COR-L47 (cell line): ENCODE data around the gene MXI1.
A peak's percentile ranks its signal among the peaks of the same experiment; 100 is the strongest.

Source experiments
- DNase-seq: peaks from one replicate; lab custom pipeline; 2025; lab: John Stamatoyannopoulos, UW

Gene MXI1

GRCh38 chr10:110215286-110216170 lies 8.1 kb downstream of the MXI1 start:
- no peak for DNase-seq

- DNase-seq = no peak
Measured at GRCh38 chr10:110216240-110216639, 8.8 kb downstream of the MXI1 start.

- no peak for DNase-seq
Measured at GRCh38 chr10:110216942-110217661, 9.7 kb downstream of the MXI1 start.

GRCh38 chr10:110217662-110218008 lies 10.2 kb downstream of the MXI1 start:
- DNase-seq = no peak

GRCh38 chr10:110218632-110219031 lies 11.2 kb downstream of the MXI1 start:
- no peak for DNase-seq

GRCh38 chr10:110219884-110220283 lies 12.5 kb downstream of the MXI1 start:
- DNase-seq = no peak

GRCh38 chr10:110220398-110220797 lies 13.0 kb downstream of the MXI1 start:
- DNase-seq = no peak

GRCh38 chr10:110221044-110221720 lies 13.8 kb downstream of the MXI1 start:
- DNase-seq = no peak

GRCh38 chr10:110221721-110222261 lies 14.4 kb downstream of the MXI1 start:
- DNase-seq = no peak

- no peak for DNase-seq
Measured at GRCh38 chr10:110222641-110223297, 15.4 kb downstream of the MXI1 start.

GRCh38 chr10:110223298-110223925 lies 16.0 kb downstream of the MXI1 start:
- DNase-seq = no peak

- no peak for DNase-seq
Measured at GRCh38 chr10:110224992-110225391, 17.6 kb downstream of the MXI1 start.

GRCh38 chr10:110225441-110225755 lies 18.0 kb downstream of the MXI1 start:
- DNase-seq = no peak

- peak; percentile 68 for DNase-seq
Measured at GRCh38 chr10:110225756-110226542, 18.5 kb downstream of the MXI1 start.

GRCh38 chr10:110226543-110226925 lies 19.1 kb downstream of the MXI1 start:
- peak; percentile 73 for DNase-seq

GRCh38 chr10:110226926-110227641 lies 19.7 kb downstream of the MXI1 start:
- peak; percentile 73 for DNase-seq

GRCh38 chr10:110228066-110228465 lies 20.7 kb downstream of the MXI1 start:
- no peak for DNase-seq

GRCh38 chr10:110229155-110229554 lies 21.8 kb downstream of the MXI1 start:
- DNase-seq = no peak

- no peak for DNase-seq
Measured at GRCh38 chr10:110233846-110234245, 26.4 kb downstream of the MXI1 start.

GRCh38 chr10:110237894-110238480 lies 30.6 kb downstream of the MXI1 start:
- no peak for DNase-seq
